H1 (cell line): ENCODE results near the gene PIGL. TPM values are rescaled to one million over a fixed set of nuclear protein-coding genes. Genes with fewer than 3 reads are reported as not detected.

ENCODE experiments used
- ATF2 ChIP-seq: IDR thresholded peaks from 2 replicates; pipeline ENCODE4 v1.6.1; 2012; ENCODE audit warnings: low read length, inconsistent platforms
- BACH1 ChIP-seq: IDR thresholded peaks from 2 replicates; pipeline ENCODE4 v1.6.1; 2012; ENCODE audit warnings: low read length, improper control_type of control experiment
- CHD2 ChIP-seq: IDR thresholded peaks from 2 replicates; pipeline ENCODE4 v1.6.1; 2012; ENCODE audit warnings: low read length, improper control_type of control experiment
- EGR1 ChIP-seq: IDR thresholded peaks from 2 replicates; pipeline ENCODE4 v1.6.1; 2011; ENCODE audit warnings: low read depth, low read length, borderline replicate concordance
- FOSL1 ChIP-seq: IDR thresholded peaks from 2 replicates; pipeline ENCODE4 v1.6.1; 2011; ENCODE audit warnings: mild to moderate bottlenecking, low read depth, low read length, moderate library complexity; ENCODE audit not compliant: insufficient read depth
- POLR2A ChIP-seq, 2 experiments: IDR thresholded peaks; 1 replicate in 1 of 2; 2 replicates in 1 of 2; pipeline ENCODE4 v1.6.1; 2011; ENCODE audit warnings: low read depth in 2 of 2, low read length in 2 of 2, mild to moderate bottlenecking in 2 of 2; ENCODE audit errors: control extremely low read depth in 1 of 2
- POU5F1 ChIP-seq: IDR thresholded peaks from 2 replicates; pipeline ENCODE4 v1.6.1; 2011; ENCODE audit warnings: low read depth, mild to moderate bottlenecking, low read length, moderate library complexity
- SIRT6 ChIP-seq: IDR thresholded peaks from one replicate; pipeline ENCODE4 v1.7.1; 2012; ENCODE audit warnings: low read length, inconsistent platforms
- TAF1 ChIP-seq: IDR thresholded peaks from 2 replicates; pipeline ENCODE4 v1.6.1; 2011; ENCODE audit warnings: mild to moderate bottlenecking, low read depth, low read length
- TBP ChIP-seq: IDR thresholded peaks from 2 replicates; pipeline ENCODE4 v1.6.1; 2011; ENCODE audit warnings: low read depth, low read length, improper control_type of control experiment
- USF2 ChIP-seq: IDR thresholded peaks from 2 replicates; pipeline ENCODE4 v1.6.1; 2011; ENCODE audit warnings: low read length, improper control_type of control experiment
- polyA plus RNA-seq, 7 experiments: library from polyadenylated mRNA; depleted of rRNA in 3 of 7; stranded (reverse) in 5 of 7; unstranded in 2 of 7; fragments of >200 nt in 5 of 7; fragments of 200-250 nt in 2 of 7; gene quantifications; 1 replicate in 5 of 7; 2 replicates in 1 of 7; 4 replicates in 1 of 7; pipeline versions ENCODE4 v1.2.1 to v1.2.3, GENCODE V29; 2011 to 2013; ENCODE audit warnings: missing spikeins in 2 of 7, mixed read lengths in 2 of 7
- total RNA-seq: library from RNA; stranded (reverse); fragmentation: NEBNext Ultra II Directional; extraction: Animal tissue kit (Norgen Biotek cat#: 25700); gene quantifications from 2 replicates; pipeline ENCODE4 v1.2.1, GENCODE V29; 2021

PIGL gene
- total and polyA plus RNA-seq, 2 of the 8 experiments (the other 6 are each of a cell fraction or from before 2014, with no cell fraction given): 28.4 to 30.8 TPM

- TF ChIP-seq POLR2A (IDR thresholded peaks at IDR 0.05; ENCODE audit: control extremely low read depth in 1 of 2, low read depth in 2 of 2, low read length in 2 of 2) (peak; percentile 94 to 98), ATF2 (peak; percentile 89; the same call in 1 of the 2 replicates), TAF1 (peak; percentile 100), TBP (peak; percentile 99), EGR1 (no peak), CHD2 (no peak), POU5F1 (no peak), FOSL1 (no peak), USF2 (no peak), SIRT6 (no peak), BACH1 (no peak)
Measured at GRCh38 chr17:16217002-16217635, at the start of gene PIGL (continued).
